ENCODE data around the gene CFHR4. TPM values are rescaled to one million over a fixed set of nuclear protein-coding genes. Genes with fewer than 3 reads are reported as not detected.

Gene CFHR4
- total RNA-seq, 1 experiment from 2014 or later = not detected

DNA sequence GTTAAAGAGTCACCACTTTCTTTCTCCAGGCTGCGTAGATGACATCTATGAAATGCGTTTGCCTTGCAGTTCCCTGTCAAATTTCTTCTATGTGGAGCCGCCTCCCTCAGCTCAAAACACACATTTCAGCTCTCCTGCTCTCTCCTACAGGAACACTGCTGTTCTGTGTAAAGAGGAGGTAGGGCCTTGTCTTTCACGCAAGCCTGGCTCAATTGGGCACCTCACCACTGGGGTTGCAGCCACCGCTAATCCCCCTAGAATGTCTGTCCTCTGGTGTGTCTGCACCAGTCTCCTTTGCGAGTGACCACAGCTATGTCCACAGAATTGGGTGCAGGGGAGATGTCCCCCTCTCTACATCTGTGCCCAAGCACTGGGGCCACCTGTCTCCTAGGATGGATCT, 31.8 kb upstream of the CFHR4 start:
- Histone ChIP-seq H3K9ac (ENCODE audit: low read length) (no peak overlapping the region), H2AFZ (ENCODE audit: low read depth, low read length, poor library complexity, severe bottlenecking) (no peak overlapping the region), H3K27me3 (ENCODE audit: insufficient read depth, low read length) (no peaks in the 10 kb centered on the region), H3K4me1 (ENCODE audit: control insufficient read depth in 1 of 2, insufficient read depth in 2 of 2, low read length in 2 of 2) (no peaks in the 10 kb centered on the region), H3K9me2 (ENCODE audit: insufficient read depth) (no peaks in the 10 kb centered on the region; the same call in 1 of the 2 replicates), H3K27ac (ENCODE audit: low read depth, low read length) (no peak overlapping the region), H4K20me1 (ENCODE audit: insufficient read depth) (no peaks in the 10 kb centered on the region), H3K9me3 (ENCODE audit: control insufficient read depth in 1 of 2, insufficient read depth in 1 of 2, low read depth in 1 of 2, low read length in 2 of 2) (no peaks in the 10 kb centered on the region), H3K79me2 (ENCODE audit: insufficient read depth, low read length) (no peaks in the 10 kb centered on the region), H3K4me2 (ENCODE audit: low read length) (no peak overlapping the region), H3K4me3 (replicated peaks in 1 of 2; ENCODE audit: low read depth in 1 of 2, low read length in 2 of 2) (no peak overlapping the region), H3K36me3 (ENCODE audit: control insufficient read depth in 1 of 2, insufficient read depth in 2 of 2, low read length in 2 of 2) (no peaks in the 10 kb centered on the region)
- RAD21 ChIA-PET (ENCODE audit: low non-redundant PET in 1 of 2, low total read pairs in 2 of 2, uncharacterized antibody in 2 of 2, unreplicated experiment in 2 of 2) = no interaction called here
- CTCF ChIA-PET = no interaction called here
- BruUV-seq (replicated peaks) = no TSS peak
- intact Hi-C loops (cut with micrococcal nuclease) = no loop called here
- POLR2A ChIA-PET = no interaction called here
- no peak for TF ChIP-seq SP1 (IDR thresholded peaks at IDR 0.05; ENCODE audit: low read depth)
- TF ChIP-seq POLR2A (IDR thresholded peaks at IDR 0.05; ENCODE audit: borderline replicate concordance, extremely low read depth, insufficient read depth, insufficient read length) = no peak
- no peak for TF ChIP-seq EZH2 (IDR thresholded peaks at IDR 0.05)
- no peak for TF ChIP-seq ZFX (IDR thresholded peaks at IDR 0.05)
- no peak for TF ChIP-seq JUND (IDR thresholded peaks at IDR 0.05)
- no peak for TF ChIP-seq TCF7L2 (IDR thresholded peaks at IDR 0.05; ENCODE audit: borderline replicate concordance, extremely low read depth, insufficient read depth, insufficient read length)
- TF ChIP-seq, protein P1, sequence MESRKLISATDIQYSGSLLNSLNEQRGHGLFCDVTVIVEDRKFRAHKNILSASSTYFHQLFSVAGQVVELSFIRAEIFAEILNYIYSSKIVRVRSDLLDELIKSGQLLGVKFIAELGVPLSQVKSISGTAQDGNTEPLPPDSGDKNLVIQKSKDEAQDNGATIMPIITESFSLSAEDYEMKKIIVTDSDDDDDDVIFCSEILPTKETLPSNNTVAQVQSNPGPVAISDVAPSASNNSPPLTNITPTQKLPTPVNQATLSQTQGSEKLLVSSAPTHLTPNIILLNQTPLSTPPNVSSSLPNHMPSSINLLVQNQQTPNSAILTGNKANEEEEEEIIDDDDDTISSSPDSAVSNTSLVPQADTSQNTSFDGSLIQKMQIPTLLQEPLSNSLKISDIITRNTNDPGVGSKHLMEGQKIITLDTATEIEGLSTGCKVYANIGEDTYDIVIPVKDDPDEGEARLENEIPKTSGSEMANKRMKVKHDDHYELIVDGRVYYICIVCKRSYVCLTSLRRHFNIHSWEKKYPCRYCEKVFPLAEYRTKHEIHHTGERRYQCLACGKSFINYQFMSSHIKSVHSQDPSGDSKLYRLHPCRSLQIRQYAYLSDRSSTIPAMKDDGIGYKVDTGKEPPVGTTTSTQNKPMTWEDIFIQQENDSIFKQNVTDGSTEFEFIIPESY (IDR thresholded peaks at IDR 0.05; ENCODE audit: extremely low read depth, insufficient replicate concordance, low read length) = no peak
- no peak for TF ChIP-seq POLR2AphosphoS5 (IDR thresholded peaks at IDR 0.05; ENCODE audit: low read depth, low read length)
- TF ChIP-seq, protein P2, sequence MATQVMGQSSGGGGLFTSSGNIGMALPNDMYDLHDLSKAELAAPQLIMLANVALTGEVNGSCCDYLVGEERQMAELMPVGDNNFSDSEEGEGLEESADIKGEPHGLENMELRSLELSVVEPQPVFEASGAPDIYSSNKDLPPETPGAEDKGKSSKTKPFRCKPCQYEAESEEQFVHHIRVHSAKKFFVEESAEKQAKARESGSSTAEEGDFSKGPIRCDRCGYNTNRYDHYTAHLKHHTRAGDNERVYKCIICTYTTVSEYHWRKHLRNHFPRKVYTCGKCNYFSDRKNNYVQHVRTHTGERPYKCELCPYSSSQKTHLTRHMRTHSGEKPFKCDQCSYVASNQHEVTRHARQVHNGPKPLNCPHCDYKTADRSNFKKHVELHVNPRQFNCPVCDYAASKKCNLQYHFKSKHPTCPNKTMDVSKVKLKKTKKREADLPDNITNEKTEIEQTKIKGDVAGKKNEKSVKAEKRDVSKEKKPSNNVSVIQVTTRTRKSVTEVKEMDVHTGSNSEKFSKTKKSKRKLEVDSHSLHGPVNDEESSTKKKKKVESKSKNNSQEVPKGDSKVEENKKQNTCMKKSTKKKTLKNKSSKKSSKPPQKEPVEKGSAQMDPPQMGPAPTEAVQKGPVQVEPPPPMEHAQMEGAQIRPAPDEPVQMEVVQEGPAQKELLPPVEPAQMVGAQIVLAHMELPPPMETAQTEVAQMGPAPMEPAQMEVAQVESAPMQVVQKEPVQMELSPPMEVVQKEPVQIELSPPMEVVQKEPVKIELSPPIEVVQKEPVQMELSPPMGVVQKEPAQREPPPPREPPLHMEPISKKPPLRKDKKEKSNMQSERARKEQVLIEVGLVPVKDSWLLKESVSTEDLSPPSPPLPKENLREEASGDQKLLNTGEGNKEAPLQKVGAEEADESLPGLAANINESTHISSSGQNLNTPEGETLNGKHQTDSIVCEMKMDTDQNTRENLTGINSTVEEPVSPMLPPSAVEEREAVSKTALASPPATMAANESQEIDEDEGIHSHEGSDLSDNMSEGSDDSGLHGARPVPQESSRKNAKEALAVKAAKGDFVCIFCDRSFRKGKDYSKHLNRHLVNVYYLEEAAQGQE (IDR thresholded peaks at IDR 0.05; ENCODE audit: low read depth) = no peak
- TF ChIP-seq EZH2phosphoT487 (IDR thresholded peaks at IDR 0.05; ENCODE audit: borderline replicate concordance) = no peak
- no peak for TF ChIP-seq SIN3A (IDR thresholded peaks at IDR 0.05; ENCODE audit: low read depth)
- TF ChIP-seq CBX3 (IDR thresholded peaks at IDR 0.05; ENCODE audit: low read depth) = no peak
- TF ChIP-seq RAD21 (IDR thresholded peaks at IDR 0.05; ENCODE audit: low read depth) = no peak
- no peak for DNase-seq (ENCODE audit: low read depth, low spot score)
- ATAC-seq = no peak

Measured in HCT116 (cell line).